Astrocyte of the spinal cord (primary cell): ENCODE measurements around the gene WDR86.

Source experiments
- DNase-seq: peaks from one replicate; pipeline ENCODE4 v3.0.0; 2011; ENCODE audit warnings: low read depth, low spot score
- H3K4me3 ChIP-seq: 2 replicates; pipeline ENCODE4 v1.5.1; 2011; ENCODE audit warnings: low read depth, mild to moderate bottlenecking, low read length, moderate library complexity
- in situ Hi-C: cut with HindIII; loops from 2 replicates; pipeline ENCODE4 v1.10.0; 2017; ENCODE audit warnings: low sequenced_read_pairs
- TF ChIP-seq, protein P1 (sequence below): IDR thresholded peaks from 2 replicates; pipeline ENCODE4 v1.5.1; 2012; ENCODE audit warnings: low read depth, mild to moderate bottlenecking, low read length, inconsistent platforms

Gene WDR86

DNA sequence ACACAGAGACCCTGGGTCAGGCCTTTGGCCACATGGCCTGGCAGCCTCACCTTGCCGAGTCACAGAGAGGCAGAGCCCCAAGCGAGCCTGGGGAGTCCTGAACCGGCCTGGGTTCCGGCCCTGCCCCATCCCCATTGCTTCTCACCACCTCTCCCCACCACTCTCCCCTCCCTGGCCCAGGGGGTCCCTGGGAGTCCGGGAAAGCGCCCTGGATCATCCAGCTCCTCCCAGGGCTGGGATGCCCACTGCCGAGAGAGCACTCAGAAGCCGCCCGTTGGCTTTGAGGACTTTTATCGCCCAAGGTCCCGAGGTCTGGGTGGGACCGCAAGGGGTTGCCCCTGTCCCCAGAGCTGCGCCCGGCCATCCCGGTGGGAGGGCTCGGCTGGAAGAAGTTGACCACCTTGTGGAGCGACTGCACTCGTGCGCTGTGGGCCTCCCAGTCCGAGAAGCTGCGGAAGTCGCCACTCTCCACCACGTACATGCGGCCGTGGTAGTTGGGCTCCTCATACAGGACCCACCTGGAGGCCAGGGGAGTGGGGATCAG is 22.0 kb upstream of the WDR86 start:
- in situ Hi-C loops = no loop called here

DNA sequence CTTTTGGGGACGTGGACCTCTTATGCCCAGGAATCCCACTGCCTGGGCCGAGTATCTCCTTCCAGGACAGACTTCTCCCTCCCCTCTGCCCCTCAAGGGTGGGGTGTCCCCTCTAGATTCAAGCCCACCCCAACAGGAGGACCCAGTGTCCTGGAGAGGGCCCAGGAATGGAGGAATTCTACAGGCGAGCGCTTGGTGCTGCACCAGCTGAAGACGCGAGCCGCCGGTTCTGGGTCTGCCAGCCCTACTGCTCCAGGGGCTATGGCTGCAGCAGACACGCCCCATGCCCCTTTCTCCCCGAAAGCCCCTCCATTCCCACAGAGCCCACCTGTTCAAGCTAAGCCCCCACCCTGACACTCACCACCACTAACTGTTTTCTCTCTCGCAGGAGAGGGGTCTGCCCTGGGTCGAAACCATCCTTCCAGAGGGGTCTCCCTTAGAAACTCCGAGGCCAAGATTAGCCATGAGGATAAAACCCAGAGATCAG is 21.5 kb upstream of the WDR86 start:
- no peak for DNase-seq
- in situ Hi-C loops = no loop called here
- no peak overlapping the region for H3K4me3 ChIP-seq
- TF ChIP-seq, protein P1, sequence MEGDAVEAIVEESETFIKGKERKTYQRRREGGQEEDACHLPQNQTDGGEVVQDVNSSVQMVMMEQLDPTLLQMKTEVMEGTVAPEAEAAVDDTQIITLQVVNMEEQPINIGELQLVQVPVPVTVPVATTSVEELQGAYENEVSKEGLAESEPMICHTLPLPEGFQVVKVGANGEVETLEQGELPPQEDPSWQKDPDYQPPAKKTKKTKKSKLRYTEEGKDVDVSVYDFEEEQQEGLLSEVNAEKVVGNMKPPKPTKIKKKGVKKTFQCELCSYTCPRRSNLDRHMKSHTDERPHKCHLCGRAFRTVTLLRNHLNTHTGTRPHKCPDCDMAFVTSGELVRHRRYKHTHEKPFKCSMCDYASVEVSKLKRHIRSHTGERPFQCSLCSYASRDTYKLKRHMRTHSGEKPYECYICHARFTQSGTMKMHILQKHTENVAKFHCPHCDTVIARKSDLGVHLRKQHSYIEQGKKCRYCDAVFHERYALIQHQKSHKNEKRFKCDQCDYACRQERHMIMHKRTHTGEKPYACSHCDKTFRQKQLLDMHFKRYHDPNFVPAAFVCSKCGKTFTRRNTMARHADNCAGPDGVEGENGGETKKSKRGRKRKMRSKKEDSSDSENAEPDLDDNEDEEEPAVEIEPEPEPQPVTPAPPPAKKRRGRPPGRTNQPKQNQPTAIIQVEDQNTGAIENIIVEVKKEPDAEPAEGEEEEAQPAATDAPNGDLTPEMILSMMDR = no peak

More for the DNA sequence above, 22.0 kb upstream of the WDR86 start:
- no peak for DNase-seq
- TF ChIP-seq, protein P1 = no peak
- no peak overlapping the region for H3K4me3 ChIP-seq

DNA sequence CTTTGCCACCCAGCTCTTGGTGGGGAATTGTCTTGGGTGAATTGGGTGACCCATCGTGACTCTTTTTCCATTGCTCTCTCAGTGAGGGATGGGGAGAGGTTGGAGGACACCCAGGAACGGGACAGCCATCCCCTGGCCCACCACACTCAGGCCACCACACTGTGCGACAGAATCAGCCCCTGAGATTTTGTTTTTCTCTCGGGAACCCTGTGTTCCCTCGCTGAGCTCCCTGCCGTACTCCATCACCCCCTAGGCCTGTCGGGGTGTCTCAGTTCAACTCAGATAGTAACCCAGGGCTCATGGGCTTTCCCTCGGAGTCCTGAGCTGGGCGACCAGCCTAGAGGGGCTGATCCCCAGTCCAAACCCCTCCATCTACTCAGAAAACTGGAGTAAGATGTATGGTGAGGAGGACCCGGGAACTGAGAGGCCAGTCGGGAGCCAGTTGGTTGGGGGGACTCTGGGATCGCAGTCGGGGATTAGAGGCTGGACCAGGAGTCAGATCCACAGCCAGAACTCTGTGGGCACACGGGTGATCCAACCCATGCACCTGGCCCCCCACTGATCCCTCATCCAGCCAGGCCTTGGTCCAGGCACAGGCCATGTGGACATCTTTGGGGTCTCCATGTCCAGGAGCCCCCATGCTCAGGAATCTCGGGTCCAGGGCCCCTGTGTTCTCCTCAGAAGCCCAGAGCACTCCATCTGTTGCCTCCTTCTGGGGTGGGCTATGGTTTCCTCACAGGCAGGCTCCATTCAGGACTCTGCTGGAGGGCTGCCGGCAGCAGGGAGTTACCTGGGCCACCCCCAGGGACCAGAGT is 20.8 kb upstream of the WDR86 start:
- TF ChIP-seq, protein P1 = no peak
- no peak overlapping the region for H3K4me3 ChIP-seq

DNA sequence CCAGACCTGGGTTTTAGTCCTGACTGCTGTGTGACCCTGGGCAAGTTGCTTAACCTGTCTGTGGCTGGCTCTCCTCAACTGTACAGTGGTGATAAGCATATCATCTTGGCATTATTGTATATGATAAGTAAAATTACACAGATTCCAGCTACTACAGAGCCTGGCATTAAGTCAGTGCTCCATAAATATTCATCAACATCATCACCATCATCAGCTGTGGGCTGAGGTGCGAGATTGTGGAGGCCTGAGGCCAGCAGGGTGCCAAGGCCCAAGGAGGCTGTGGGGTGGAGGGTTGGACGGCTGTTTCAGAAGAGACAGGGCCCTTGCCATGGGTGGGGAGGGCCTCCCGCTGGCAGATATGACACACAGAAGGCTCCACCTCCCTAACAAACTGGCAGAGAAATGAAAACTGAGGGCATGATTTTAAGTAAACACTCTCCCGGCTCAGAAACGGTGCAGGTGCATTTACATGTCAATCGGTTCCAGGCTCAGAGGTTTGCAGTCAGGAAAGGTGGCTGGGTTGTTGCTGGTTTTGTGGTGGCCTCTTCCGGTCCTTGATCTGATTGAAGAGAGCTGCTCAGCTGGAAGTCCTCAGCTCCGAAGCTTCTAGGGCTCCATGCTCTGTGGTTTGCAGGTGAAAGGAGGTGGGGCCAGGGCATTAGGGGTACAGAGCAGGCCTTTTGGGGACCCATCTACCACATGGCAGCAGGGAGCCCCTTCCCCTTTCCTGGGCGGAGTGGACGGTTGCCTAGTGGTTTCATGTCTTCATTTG is 19.9 kb upstream of the WDR86 start:
- TF ChIP-seq, protein P1 = no peak
- no peak for DNase-seq
- in situ Hi-C loops = no loop called here
- H3K4me3 ChIP-seq = no peak overlapping the region

More for the DNA sequence above, 20.8 kb upstream of the WDR86 start:
- no peak for DNase-seq
- in situ Hi-C loops = no loop called here

DNA sequence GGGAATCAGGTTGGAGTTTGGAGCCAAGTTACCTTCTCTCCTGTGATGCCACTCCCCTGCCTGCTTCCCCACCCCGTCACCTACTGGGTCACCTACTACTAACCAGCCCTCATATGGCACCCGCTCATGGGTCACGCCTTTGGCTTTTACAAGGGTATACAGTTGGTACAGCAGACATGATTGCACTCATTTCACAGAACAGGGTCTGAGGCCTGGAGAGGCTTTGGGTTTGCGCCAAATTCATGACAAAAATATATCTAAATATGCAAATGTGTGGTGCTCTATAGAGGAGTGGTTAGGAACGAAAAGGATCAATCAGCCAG is 19.4 kb upstream of the WDR86 start:
- no peak for DNase-seq
- TF ChIP-seq, protein P1 = no peak
- H3K4me3 ChIP-seq = no peak overlapping the region
- in situ Hi-C loops = no loop called here

DNA sequence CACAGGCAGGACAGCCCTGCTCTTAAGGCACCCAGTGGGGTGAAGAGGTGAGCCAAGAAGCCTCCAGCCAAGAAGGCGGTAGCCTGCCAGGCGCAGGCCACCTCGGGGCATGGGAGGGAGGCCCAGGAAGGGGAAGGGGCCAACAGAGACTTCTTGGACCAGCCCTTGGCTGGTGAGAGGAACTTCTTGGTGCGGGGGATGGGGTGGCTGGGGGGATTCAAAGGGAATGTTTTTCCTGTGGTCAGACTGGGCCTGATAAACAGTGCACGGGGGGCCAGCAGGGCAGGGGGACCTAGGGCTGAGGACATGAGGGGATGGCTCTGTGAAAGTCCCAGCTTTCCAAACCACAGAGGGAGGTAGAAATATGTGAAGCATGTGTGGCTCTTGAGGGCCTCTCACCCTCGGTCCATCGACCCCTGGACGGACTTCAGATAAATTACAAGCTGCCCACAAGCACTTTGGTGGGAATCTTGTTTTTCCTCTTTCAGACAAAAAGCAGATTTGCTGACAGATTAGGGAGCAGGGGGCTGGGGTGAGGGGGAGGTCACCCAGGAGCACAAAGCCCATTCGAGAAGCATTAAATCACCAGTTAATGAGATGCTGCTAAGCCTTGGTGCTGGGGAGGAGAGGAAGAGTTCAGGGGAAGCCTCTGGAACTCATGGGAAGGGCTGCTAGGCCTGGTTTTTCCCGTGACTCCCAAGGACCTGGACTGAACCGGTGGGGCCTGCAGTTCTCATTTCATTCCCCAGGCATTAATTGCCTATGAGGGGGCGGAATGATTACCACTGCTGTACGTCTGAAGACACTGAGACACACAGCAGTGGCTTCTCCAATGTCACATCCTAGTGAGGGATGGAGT is 18.8 kb upstream of the WDR86 start:
- H3K4me3 ChIP-seq = no peak overlapping the region
- TF ChIP-seq, protein P1 = no peak
- DNase-seq = peak; percentile 90
- in situ Hi-C loops = no loop called here
